Endodermal cell (in vitro differentiated cells): ENCODE data around the gene DBNDD1. TPM values are rescaled to one million over a fixed set of nuclear protein-coding genes. Genes with fewer than 3 reads are reported as not detected.

Experiments used
- DNase-seq: peaks from one replicate; pipeline ENCODE4 v3.0.0-alpha.2; 2017
- H3K27ac ChIP-seq: 2 replicates; pipeline ENCODE4 v1.5.1; 2013; ENCODE audit warnings: mild to moderate bottlenecking, low read depth, low read length, moderate library complexity
- H3K27me3 ChIP-seq: 2 replicates; pipeline ENCODE4 v1.6.1; 2013; ENCODE audit warnings: mild to moderate bottlenecking, low read length, moderate library complexity; ENCODE audit not compliant: insufficient read depth, control insufficient read depth, poor library complexity, severe bottlenecking
- H3K36me3 ChIP-seq: 2 replicates; pipeline ENCODE4 v1.7.0; 2013; ENCODE audit warnings: mild to moderate bottlenecking, low read length, moderate library complexity; ENCODE audit not compliant: control insufficient read depth, insufficient read depth
- H3K4me1 ChIP-seq: one replicate; pipeline ENCODE4 v1.7.0; 2013; ENCODE audit warnings: low read length; ENCODE audit not compliant: control insufficient read depth, insufficient read depth
- H3K4me3 ChIP-seq: 2 replicates; pipeline ENCODE4 v1.5.1; 2013; ENCODE audit warnings: mild to moderate bottlenecking, low read length, moderate library complexity
- H3K9ac ChIP-seq: 2 replicates; pipeline ENCODE4 v1.6.1; 2013; ENCODE audit warnings: mild to moderate bottlenecking, low read length, moderate library complexity; ENCODE audit not compliant: poor library complexity, severe bottlenecking; ENCODE audit errors: extremely low read depth
- H3K9me3 ChIP-seq: 2 replicates; pipeline ENCODE4 v1.6.1; 2013; ENCODE audit warnings: mild to moderate bottlenecking, low read length, moderate library complexity; ENCODE audit not compliant: control insufficient read depth
- H3K27ac Mint-ChIP-seq: 2 replicates; pipeline ENCODE4 v1.8.0; 2020; ENCODE audit warnings: mixed read lengths
- H3K27me3 Mint-ChIP-seq: 2 replicates; pipeline ENCODE4 v1.8.0; 2021; ENCODE audit warnings: mild to moderate bottlenecking, mixed read lengths; ENCODE audit not compliant: insufficient read depth
- H3K36me3 Mint-ChIP-seq: 2 replicates; pipeline ENCODE4 v1.8.0; 2020; ENCODE audit warnings: low read depth, mixed read lengths
- H3K4me1 Mint-ChIP-seq: 2 replicates; pipeline ENCODE4 v1.8.0; 2020; ENCODE audit warnings: mixed read lengths
- H3K4me3 Mint-ChIP-seq: 2 replicates; pipeline ENCODE4 v1.8.0; 2020; ENCODE audit warnings: mild to moderate bottlenecking, moderate library complexity, mixed read lengths
- H3K9me3 Mint-ChIP-seq: 2 replicates; pipeline ENCODE4 v1.8.0; 2020; ENCODE audit warnings: mild to moderate bottlenecking, mixed read lengths
- CTCF ChIP-seq: fragments of 200-600 bp; sonication (generic); conservative IDR thresholded peaks from 2 replicates; pipeline ENCODE4 v1.5.0; 2021; ENCODE audit warnings: antibody characterized with exemption, mild to moderate bottlenecking
- WGBS, 2 experiments: methylation state at CpG; one replicate each; pipeline versions ENCODE4 v1.1.5 to v1.1.7; 2013; ENCODE audit warnings: missing lambda C conversion rate in 2 of 2, mixed read lengths in 1 of 2; ENCODE audit not compliant: insufficient coverage in 1 of 2, insufficient read length in 1 of 2; 5-methylcytosine and 5-hydroxymethylcytosine counted together
- total RNA-seq, 2 donors: library from RNA; stranded (reverse); fragmentation: NEBNext Ultra II Directional in 1 of 2; extraction: Animal tissue kit (Norgen Biotek cat#: 25700) in 1 of 2; gene quantifications; 2 replicates in 1 of 2; 3 replicates in 1 of 2; pipeline ENCODE4 v1.2.1, GENCODE V29; 2021

DBNDD1 gene
- total RNA-seq, 2 donors from 2014 or later, result 31.5 to 32.5 TPM

- Histone ChIP-seq H3K27ac (no peak overlapping the region), H3K36me3 (peaks cover 28% of the 10 kb centered on the region), H3K9ac (no peak overlapping the region), H3K9me3 (peaks cover 16% of the 10 kb centered on the region), H3K4me3 (no peak overlapping the region), H3K27me3 (no peaks in the 10 kb centered on the region), H3K4me1 (peaks cover 6% of the 10 kb centered on the region)
- 94% methylated on average over 2 of the region's 2 CpGs; no CpG with 5 or more reads in 1 of the 2 experiments for WGBS, 2 experiments
- TF ChIP-seq CTCF, result no peak
- H3K4me1 Mint-ChIP-seq, result peaks cover 13% of the 10 kb centered on the region
- peaks cover 38% of the 10 kb centered on the region for H3K36me3 Mint-ChIP-seq
- H3K9me3 Mint-ChIP-seq, result peaks cover 22% of the 10 kb centered on the region
- H3K27me3 Mint-ChIP-seq, result peaks cover 3% of the 10 kb centered on the region
- no peak for DNase-seq
- H3K27ac Mint-ChIP-seq, result no peak overlapping the region
- H3K4me3 Mint-ChIP-seq, result no peak overlapping the region
Measured at GRCh38 chr16:89974870-89975269, 44.4 kb downstream of the DBNDD1 start.

GRCh38 chr16:89973654-89974335 lies 45.5 kb downstream of the DBNDD1 start:
- Histone ChIP-seq H3K36me3 (peaks cover 18% of the 10 kb centered on the region), H3K27ac (no peak overlapping the region), H3K9me3 (peaks cover 16% of the 10 kb centered on the region), H3K4me3 (peak overlapping the region; percentile 96), H3K4me1 (peaks cover 6% of the 10 kb centered on the region), H3K27me3 (no peaks in the 10 kb centered on the region), H3K9ac (peak overlapping the region; percentile 94)
- Mint-ChIP-seq H3K27ac (no peak overlapping the region), H3K4me3 (peak overlapping the region; percentile 97), H3K27me3 (peaks cover 3% of the 10 kb centered on the region), H3K36me3 (peaks cover 36% of the 10 kb centered on the region), H3K9me3 (peaks cover 27% of the 10 kb centered on the region), H3K4me1 (peaks cover 13% of the 10 kb centered on the region)
- DNase-seq, result no peak
- TF ChIP-seq CTCF, result no peak
- 92 to 93% methylated on average over 13 of the region's 13 CpGs for WGBS, 2 experiments

GRCh38 chr16:89973235-89973634 lies 46.0 kb downstream of the DBNDD1 start:
- no peak for TF ChIP-seq CTCF
- H3K9ac ChIP-seq, result peak overlapping the region; percentile 94
- DNase-seq, result no peak
- 25 to 50% methylated on average over 3 to 12 of the region's 14 CpGs for WGBS, 2 experiments
- peaks cover 16% of the 10 kb centered on the region for H3K9me3 ChIP-seq
- peaks cover 13% of the 10 kb centered on the region for H3K4me1 Mint-ChIP-seq
- peaks cover 38% of the 10 kb centered on the region for H3K36me3 Mint-ChIP-seq
- H3K27ac Mint-ChIP-seq, result peak overlapping the region; percentile 98
- H3K27me3 ChIP-seq, result no peaks in the 10 kb centered on the region
- peaks cover 3% of the 10 kb centered on the region for H3K27me3 Mint-ChIP-seq
- H3K4me1 ChIP-seq, result peaks cover 6% of the 10 kb centered on the region
- H3K4me3 Mint-ChIP-seq, result peak overlapping the region; percentile 97
- no peak overlapping the region for H3K27ac ChIP-seq
- H3K9me3 Mint-ChIP-seq, result peaks cover 27% of the 10 kb centered on the region
- peaks cover 13% of the 10 kb centered on the region for H3K36me3 ChIP-seq
- peak overlapping the region; percentile 96 for H3K4me3 ChIP-seq
